GM18907 (cell line): ENCODE data around the gene SPINK8.
"Not testable (repeated sequence)": the region's sequence is repeated elsewhere in the genome, so short reads cannot be mapped to it uniquely, and the experiment has no call there.

Source experiments
- ATAC-seq: cut with Tn5 transposase; IDR thresholded peaks from one replicate; pipeline ENCODE4 v1.9.1; 2021; ENCODE audit warnings: mild to moderate bottlenecking, moderate library complexity; ENCODE audit not compliant: unreplicated experiment

SPINK8 gene

DNA sequence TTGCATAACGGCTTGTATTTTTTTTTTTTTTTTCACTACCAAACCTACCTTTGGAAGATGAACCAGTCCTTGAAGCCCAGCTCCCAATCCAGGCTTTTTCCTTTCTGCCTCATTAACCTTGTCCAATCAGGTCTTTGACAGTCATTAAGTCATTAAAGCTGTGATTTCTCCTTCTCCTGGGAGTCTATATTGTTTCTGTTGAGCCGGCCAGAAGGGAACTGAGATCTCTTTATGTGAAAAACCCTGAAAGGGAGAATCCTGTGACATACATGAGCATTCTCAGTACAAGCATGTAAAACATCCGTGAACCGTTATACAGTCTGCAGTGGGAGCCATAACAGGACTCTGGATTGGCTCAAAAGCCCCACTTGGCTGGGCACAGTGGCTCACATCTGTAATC is 52.6 kb downstream of the SPINK8 start:
- ATAC-seq: no peak

DNA sequence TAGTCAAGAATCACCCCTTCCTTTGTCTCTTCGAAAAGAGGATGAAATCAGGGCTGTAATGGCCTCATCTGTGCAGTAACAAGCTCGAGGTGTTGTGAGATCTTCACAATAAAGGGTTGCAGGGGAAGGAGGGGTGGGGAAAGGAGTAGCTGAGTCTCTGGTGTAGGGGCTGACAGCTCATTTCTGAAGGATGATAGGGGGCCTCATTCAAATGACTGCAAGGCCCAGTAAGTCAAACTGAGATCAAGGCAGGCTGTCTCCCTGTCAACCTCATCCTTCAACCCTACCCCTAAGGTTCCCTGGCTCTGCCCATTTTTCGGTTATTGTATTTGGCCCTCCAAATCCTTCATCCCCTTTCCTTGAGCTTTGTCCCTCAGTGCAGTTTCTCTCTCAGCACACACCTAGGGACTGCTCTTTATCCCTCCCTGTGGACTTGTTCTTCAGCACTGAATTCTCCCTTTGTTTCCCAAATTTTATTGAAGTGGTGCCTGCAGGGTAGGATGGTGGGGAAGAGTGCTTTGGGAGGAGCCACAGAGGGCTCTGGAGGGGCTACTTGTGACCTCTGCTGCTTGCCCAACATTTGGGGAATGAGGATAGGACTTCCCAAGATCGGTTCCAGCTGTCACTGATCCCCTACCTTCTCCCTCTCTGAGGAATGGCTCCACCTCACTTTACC is 54.4 kb downstream of the SPINK8 start:
- no peak for ATAC-seq

DNA sequence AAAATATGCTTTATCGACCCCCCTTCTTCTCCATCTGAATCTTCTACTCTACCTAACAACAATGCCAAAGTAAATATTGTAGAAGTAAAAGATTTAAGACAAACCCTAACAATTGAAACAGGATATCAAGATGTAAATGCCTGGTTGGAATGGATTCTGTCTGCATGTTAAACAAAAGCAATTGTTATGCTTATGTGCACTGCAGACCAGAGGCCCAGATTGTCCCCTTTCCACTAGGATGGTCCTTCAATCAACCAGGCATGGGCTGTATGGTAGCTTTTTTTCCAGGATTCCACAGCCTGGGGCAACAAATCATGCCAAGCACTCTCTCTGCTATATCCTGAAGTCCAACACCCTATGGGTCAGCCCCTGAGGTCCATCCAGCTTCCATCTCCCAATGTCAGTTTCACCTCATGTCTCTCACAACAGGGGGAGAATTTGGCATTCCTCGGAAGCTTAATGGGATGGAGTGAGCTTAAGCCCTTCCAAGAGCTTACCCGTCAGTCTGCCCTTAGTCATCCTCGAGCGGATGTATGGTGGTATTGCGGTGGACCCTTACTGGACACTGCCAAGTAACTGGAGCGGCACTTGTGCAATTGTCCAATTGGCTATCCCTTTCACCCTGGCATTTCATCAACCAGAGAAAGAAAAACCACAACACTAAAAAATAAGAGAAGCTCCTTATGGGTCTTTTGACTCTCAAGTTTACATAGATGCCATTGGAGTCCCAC is 56.4 kb downstream of the SPINK8 start:
- ATAC-seq: no peak

DNA sequence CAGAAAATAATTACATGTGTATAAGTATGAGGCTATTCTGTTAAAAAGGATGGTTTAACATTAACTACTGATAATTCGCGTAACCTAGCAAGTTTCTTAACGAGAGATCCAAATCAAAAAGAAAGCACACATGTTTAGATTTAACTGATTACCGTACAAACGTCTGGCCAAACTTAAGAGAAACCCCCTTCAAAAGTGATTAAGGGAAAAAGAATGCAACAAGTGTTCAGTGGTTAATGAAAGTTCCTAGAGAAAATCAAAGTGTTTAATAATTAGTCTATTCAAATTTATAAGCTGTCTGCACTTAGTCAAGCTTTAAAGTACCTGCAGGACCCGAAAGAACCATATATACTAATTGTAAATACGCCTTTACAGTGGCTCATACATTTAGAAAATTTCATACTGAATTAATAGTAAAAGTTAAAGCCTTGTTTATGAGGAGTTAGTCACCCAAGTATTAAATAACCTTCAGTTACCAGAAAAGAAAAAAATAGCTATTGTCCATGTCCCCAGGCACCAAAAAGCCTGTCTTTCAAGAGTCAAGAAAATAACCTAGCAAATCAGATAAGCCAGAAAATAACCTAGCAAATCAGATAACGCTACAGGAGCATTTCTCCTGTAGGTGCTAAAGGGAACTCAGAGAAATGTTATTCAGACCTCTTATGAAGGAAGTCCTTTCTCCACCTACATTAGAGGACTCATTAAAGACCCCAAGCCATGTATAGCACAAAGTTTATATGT is 58.0 kb downstream of the SPINK8 start:
- ATAC-seq: no peak

DNA sequence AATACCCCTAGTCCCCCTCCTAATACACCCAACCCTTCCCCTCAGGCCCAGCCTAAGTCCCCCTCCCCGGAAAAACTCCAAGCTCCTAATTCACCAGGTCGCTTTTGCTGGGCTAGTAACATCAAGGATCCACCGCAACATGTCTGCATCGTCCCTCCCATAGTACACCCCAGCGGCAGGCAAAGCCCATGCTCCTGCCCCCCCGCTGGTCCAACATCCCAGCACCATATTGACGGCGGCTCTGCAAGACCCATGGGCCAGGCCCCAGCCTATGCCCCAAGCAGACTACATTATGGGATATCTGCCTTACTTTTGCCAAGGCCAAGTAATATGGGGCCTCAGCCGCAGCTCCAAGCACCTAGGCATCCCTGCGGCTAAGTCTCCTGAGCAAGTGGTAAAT is 59.0 kb downstream of the SPINK8 start:
- no peak for ATAC-seq

DNA sequence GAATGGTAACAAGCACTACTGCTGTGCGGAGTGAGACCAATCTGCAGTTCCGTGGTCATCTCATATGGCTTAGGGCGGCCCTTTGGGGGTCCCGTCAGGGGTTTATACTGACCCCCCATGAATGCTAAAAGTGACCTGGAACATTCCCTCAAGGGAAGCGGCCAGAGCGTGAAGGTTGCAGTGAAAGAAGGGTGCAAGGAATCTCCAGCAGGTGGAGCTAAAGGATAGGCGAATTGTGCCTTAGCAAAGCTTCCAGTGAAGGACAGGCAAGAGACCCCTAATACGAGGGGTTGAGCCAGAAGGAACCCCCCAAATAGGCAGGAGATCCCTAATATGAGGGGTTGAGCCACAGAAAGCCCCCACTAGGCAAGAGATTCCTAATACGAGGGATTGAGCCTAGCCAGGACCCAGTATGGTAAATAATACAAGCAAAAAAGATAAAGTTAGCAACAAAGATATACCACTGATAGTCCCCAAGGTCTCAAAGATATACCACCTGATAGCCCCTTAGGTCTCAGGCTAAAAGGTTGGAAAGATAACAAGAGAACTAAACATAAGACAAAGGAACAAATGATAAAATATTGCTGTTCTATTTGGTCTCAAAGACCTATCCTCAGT is 59.8 kb downstream of the SPINK8 start:
- no peak for ATAC-seq

DNA sequence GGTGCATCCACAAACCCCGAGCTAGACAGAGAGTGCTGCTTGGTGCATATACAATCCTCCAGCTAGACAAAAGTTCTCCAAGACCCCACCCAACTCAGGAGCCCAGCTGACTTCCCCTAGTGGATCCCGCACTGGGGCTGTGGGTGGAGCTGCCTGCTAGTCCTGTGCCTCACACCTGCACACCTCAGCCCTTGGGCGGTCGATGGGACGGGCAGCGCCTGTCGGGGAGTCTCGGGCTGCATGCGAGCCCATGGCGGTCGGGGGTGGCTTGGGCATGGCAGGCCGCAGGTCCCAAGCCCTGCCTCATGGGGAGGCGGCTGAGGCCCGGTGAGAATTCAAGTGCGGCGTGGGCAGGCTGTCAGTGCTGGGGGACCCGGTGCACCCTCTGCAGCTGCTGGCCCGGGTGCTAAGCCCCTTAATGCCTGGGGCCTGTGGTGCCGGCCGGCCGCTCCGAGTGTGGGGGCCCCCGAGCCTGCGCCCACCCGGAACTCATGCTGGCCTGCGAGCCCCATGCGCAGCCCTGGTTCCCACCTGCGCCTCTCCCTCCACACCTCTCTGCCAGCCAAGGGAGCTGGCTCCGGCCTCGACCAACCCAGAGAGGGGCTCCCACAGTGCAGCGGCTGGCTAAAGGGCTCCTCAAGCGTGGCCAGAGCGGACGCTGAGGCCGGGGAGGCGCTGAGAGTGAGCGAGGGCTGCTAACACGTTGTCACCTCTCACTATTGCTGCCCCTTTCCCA is 61.5 kb downstream of the SPINK8 start:
- ATAC-seq: no peak

DNA sequence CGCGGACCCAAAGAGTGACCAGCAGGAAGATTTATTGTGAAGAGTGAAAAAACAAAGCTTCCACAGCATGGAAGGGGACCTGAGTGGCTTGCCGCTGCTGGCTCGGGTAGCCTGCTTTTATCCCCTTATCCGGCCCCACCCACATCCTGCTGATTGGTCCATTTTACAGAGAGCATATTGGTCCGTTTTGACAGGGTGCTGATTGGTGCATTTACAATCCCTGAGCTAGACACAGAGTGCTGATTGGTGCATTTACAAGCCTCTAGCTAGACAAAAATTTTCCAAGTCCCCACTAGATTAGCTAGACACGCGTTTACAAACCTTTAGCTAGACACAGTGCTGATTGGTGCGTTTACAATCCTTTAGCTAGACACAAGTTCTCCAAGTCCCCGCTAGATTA is 62.2 kb downstream of the SPINK8 start:
- ATAC-seq: not testable (repeated sequence)

DNA sequence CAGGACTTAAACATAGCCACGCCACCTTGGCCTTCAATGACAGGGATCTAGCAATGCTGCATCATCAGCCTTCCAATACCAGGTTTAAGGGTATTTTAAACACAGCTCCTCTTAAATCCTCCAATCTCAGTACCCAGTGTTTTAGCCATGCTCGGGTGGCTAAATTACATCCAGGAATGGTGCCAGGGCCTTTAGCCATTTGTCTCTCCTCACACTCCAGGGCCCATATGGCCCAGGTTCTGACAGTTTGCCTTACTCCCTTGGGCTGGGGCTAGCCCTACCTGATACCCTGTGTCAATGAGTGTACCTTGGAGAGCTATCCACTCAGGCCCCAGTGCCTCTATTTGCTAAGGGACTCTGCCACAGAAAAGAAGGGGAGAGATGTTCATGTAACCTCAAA is 63.2 kb downstream of the SPINK8 start:
- ATAC-seq: no peak

DNA sequence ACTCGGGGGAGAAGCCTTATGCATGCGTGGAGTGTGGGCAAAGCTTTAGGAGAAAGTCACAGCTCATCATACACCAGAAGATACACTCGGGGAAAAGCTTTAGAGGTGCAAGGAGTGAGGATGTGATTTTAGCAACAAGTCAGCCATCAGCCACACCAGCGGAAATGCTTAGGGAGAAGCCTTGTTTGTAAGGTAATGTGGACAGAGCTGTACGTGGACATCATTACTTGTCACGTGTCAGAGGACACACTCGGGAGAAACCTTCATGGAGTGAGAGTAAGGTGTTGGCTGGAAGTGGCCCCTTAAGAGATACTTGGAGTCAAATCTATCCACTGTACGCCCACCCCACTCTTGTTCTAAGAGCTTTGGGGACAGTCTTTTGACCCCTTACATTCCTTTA is 63.9 kb downstream of the SPINK8 start:
- no peak for ATAC-seq

DNA sequence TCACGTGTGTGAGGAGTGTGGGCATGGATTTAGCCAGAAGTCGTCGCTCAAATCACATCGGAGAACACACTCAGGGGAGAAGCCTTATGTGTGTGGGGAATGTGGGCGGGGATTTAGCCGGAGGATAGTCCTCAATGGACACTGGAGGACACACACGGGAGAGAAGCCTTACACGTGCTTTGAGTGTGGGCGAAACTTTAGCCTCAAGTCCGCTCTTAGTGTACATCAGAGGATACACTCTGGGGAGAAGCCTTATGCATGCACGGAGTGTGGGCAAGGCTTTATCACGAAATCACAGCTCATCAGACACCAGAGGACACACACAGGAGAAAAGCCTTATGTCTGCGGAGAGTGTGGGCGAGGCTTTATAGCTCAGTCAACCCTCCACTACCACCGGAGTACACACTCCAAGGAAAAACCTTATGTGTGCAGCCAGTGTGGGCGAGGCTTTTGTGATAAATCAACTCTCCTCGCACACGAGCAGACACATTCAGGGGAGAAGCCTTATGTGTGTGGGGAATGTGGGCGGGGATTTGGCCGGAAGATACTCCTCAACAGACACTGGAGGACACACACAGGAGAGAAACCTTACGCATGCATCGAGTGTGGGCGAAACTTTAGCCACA is 64.4 kb downstream of the SPINK8 start:
- no peak for ATAC-seq

DNA sequence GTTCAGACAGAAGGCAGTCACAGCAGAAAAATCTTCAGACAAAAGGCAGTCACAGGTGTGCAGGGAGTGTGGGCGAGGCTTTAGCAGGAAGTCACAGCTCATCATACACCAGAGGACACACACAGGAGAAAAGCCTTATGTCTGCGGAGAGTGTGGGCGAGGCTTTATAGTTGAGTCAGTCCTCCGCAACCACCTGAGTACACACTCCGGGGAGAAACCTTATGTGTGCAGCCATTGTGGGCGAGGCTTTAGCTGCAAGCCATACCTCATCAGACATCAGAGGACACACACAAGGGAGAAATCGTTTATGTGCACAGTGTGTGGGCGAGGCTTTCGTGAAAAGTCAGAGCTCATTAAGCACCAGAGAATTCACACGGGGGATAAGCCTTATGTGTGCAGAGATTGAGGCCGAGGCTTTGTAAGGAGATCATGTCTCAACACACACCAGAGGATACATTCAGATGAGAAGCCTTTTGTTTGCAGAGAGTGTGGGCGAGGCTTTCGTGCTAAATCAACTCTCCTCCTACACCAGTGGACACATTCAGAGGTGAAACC is 65.0 kb downstream of the SPINK8 start:
- ATAC-seq: no peak

DNA sequence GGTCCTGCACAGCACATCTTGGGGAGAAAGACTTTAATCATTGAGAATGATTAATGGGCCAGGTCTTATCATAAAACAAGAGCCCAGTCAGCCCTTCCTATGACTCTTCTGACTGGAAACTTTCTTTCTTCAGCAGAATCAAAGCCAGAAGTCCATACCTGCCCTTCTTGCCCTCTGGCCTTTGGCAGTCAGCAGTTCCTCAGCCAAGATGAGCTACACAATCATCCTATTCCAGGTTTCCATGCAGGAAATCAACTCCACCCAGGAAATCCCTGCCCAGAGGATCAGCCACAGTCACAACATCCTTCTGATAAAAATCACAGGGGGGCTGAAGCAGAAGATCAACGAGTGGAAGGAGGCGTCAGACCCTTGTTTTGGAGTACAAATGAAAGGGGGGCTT is 65.7 kb downstream of the SPINK8 start:
- no peak for ATAC-seq

DNA sequence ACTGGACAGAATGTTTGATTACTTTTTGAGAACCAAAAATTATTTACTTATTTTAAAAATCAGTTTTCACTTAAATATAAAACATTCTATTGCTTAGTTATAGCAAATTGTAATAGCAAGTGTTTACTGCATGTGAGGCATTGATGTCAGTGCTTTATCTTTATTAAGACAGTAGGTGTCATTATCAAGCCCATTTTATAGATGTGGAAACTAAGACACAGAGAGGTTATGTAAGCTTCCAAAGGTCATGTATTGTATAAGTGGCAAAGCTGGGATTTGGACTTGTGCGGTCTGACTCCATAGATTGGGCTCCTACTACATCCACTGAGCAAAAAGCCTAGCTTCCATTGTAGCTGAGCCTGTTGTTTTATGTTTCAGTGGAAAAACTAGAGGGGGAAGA is 74.9 kb downstream of the SPINK8 start:
- ATAC-seq: no peak
